Hepatocyte (in vitro differentiated cells): Measurements from ENCODE around the gene HECTD4. TPM values are rescaled to one million over a fixed set of nuclear protein-coding genes. Genes with fewer than 3 reads are reported as not detected.
"Not testable (repeated sequence)": the region's sequence is repeated elsewhere in the genome, so short reads cannot be mapped to it uniquely, and the experiment has no call there.

Experiments
- DNase-seq: peaks from one replicate; pipeline ENCODE4 v3.0.0-alpha.2; 2016; ENCODE audit warnings: low spot score
- H2AFZ ChIP-seq: fragments of 200-600 bp; sonication (generic); 2 replicates; pipeline ENCODE4 v1.6.0; 2016; ENCODE audit warnings: antibody characterized with exemption, mild to moderate bottlenecking
- H3K27ac ChIP-seq: fragments of 200-600 bp; sonication (generic); 2 replicates; pipeline ENCODE4 v1.5.1; 2016; ENCODE audit warnings: mild to moderate bottlenecking
- H3K27me3 ChIP-seq: fragments of 200-600 bp; sonication (generic); 2 replicates; pipeline ENCODE4 v1.6.1; 2016
- H3K36me3 ChIP-seq: fragments of 200-600 bp; sonication (generic); replicated peaks from 2 replicates; pipeline ENCODE4 v1.5.1; 2016; ENCODE audit warnings: low read depth; ENCODE audit not compliant: insufficient read depth
- H3K4me1 ChIP-seq: fragments of 200-600 bp; sonication (generic); 2 replicates; pipeline ENCODE4 v1.5.1; 2016; ENCODE audit warnings: mild to moderate bottlenecking, moderate library complexity; ENCODE audit not compliant: insufficient read depth
- H3K4me2 ChIP-seq: fragments of 200-600 bp; sonication (generic); 2 replicates; pipeline ENCODE4 v1.6.0; 2016
- H3K4me3 ChIP-seq: fragments of 200-600 bp; sonication (generic); 2 replicates; pipeline ENCODE4 v1.5.1; 2016; ENCODE audit warnings: mild to moderate bottlenecking
- H3K79me2 ChIP-seq: fragments of 200-600 bp; sonication (generic); 2 replicates; pipeline ENCODE4 v1.6.0; 2017; ENCODE audit warnings: mild to moderate bottlenecking
- H3K9me2 ChIP-seq: fragments of 200-600 bp; sonication (generic); replicated peaks from 2 replicates; pipeline ENCODE4 v1.6.0; 2017; ENCODE audit warnings: mild to moderate bottlenecking; ENCODE audit not compliant: insufficient read depth
- H3K9me3 ChIP-seq: fragments of 200-600 bp; sonication (generic); 2 replicates; pipeline ENCODE4 v1.5.1; 2016; ENCODE audit warnings: low read depth, mild to moderate bottlenecking
- H4K20me1 ChIP-seq: fragments of 200-600 bp; sonication (generic); 2 replicates; pipeline ENCODE4 v1.6.0; 2016; ENCODE audit warnings: mild to moderate bottlenecking; ENCODE audit not compliant: insufficient read depth, poor library complexity, severe bottlenecking
- CTCF ChIP-seq: fragments of 200-600 bp; sonication (generic); IDR thresholded peaks from 2 replicates; pipeline ENCODE4 v1.5.1; 2016; ENCODE audit warnings: antibody characterized with exemption, mild to moderate bottlenecking; ENCODE audit not compliant: poor library complexity
- EZH2 ChIP-seq: fragments of 200-600 bp; sonication (generic); IDR thresholded peaks from 2 replicates; pipeline ENCODE4 v1.6.1; 2016; ENCODE audit warnings: antibody characterized with exemption, mild to moderate bottlenecking, borderline replicate concordance
- EZH2phosphoT487 ChIP-seq: fragments of 200-600 bp; sonication (generic); IDR thresholded peaks from one replicate; pipeline ENCODE4 v1.6.1; 2018; ENCODE audit warnings: antibody characterized with exemption, mild to moderate bottlenecking, low read depth, moderate library complexity; ENCODE audit not compliant: unreplicated experiment, severe bottlenecking
- WGBS: methylation state at CpG from one replicate; pipeline ENCODE4 v1.1.6; 2016; ENCODE audit warnings: low lambda C conversion rate; ENCODE audit errors: missing lambda C conversion rate; 5-methylcytosine and 5-hydroxymethylcytosine counted together
- polyA plus RNA-seq: library from polyadenylated mRNA; unstranded; fragments of >200 nt; fragmentation: Nextera tagmentation; extraction: Ambion mirVana; gene quantifications from 2 replicates; pipeline ENCODE4 v1.2.1, GENCODE V29; 2016
- total RNA-seq: library from RNA; depleted of rRNA; stranded (reverse); fragments of >200 nt; gene quantifications from 2 replicates; pipeline ENCODE4 v1.2.3, GENCODE V29; 2014

Gene HECTD4
- total and polyA plus RNA-seq, 2 experiments from 2014 or later, result 22.7 to 27.1 TPM

DNA sequence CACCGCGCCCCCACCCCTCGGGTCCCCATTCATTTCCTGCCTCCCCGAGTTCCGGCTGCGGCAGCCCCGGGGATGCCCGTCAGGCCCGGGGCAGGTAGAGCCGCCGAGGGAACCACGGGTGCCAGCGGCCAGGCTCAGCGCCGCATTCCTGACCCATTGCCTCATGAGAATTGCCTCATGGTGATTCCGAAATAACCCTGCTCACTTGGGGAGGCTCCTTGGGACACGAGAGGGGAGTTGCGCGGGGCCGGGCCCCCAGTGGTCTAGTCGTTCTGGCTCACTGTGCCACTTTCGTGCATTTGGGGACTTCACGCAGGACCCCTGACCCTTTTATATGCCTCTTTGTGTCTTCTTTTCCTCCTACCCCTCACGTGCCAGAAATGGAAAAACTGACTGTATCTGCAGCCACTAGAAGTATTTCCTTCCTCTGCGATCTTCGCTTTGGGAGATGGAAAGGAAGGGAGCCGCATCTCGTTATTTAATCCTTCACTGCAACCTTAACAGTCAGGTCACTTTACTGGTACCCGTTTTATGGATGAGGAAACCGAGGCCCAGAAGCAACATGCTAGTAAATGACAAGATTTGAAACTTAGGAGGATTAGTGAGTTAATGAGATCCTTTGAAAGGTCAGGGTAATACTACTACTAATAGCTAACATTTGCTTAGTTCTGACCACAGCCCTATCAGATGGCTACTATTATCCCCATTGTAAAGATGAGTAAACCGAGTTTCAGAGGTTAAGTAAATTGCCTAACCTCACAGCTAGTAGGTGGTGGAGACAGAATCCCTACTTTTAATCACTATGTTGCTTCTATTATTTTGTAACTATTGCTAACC, 37.3 kb upstream of the HECTD4 start:
- peak overlapping the region; percentile 80 for H3K4me2 ChIP-seq
- WGBS, result 11% methylated on average over 18 of the region's 31 CpGs
- peaks cover 37% of the 10 kb centered on the region for H3K4me1 ChIP-seq
- H3K9me3 ChIP-seq, result no peaks in the 10 kb centered on the region
- peak overlapping the region; percentile 99 for H3K27ac ChIP-seq
- DNase-seq, result peak; percentile 87
- H2AFZ ChIP-seq, result peak overlapping the region; percentile 73
- H3K9me2 ChIP-seq, result no peaks in the 10 kb centered on the region
- peaks cover 24% of the 10 kb centered on the region for H4K20me1 ChIP-seq
- no peaks in the 10 kb centered on the region for H3K27me3 ChIP-seq
- peaks cover 60% of the 10 kb centered on the region for H3K79me2 ChIP-seq
- TF ChIP-seq EZH2, result no peak
- peak; percentile 2 for TF ChIP-seq CTCF
- H3K36me3 ChIP-seq, result no peaks in the 10 kb centered on the region
- H3K4me3 ChIP-seq, result peak overlapping the region; percentile 79

DNA sequence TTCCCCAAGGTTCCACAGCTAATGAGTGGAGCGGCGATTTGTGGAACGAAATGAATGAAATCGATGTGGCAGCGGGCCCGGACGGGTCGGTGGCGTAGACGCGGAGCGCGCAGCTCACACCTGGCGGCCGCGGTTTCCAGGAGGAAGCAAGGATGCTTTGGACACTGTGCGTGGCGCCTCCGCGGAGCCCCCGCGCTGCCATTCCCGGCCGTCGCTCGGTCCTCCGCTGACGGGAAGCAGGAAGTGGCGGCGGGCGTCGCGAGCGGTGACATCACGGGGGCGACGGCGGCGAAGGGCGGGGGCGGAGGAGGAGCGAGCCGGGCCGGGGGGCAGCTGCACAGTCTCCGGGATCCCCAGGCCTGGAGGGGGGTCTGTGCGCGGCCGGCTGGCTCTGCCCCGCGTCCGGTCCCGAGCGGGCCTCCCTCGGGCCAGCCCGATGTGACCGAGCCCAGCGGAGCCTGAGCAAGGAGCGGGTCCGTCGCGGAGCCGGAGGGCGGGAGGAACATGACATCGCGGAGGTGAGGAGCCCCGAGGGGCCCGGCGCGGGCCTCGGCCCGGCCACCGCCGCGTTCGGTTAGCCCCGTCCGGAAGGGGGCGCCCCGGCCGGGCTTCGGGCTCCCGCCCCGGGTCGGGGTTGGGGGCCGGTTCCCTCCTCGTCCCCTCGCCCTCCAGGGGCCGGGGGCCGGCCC, 36.5 kb upstream of the HECTD4 start, which contains the start of gene PTPN11:
Gene PTPN11 (plus strand): TSS at position 340 of the 689 bp plus-strand sequence. CDS start 165 bp downstream, at position 505.
- peak within 1 kb of the TSS; percentile 78 for H2AFZ ChIP-seq
- no peaks in the 10 kb centered on the region for H3K9me2 ChIP-seq
- H3K9me3 ChIP-seq, result no peaks in the 10 kb centered on the region
- no peaks in the 10 kb centered on the region for H3K27me3 ChIP-seq
- H3K4me1 ChIP-seq, result peaks cover 37% of the 10 kb centered on the region
- H3K79me2 ChIP-seq, result peaks cover 52% of the 10 kb centered on the region
- H3K4me3 ChIP-seq, result peak within 1 kb of the TSS; percentile 79
- TF ChIP-seq EZH2phosphoT487, result no peak
- peak; percentile 60 for TF ChIP-seq CTCF
- TF ChIP-seq EZH2, result no peak
- no peaks in the 10 kb centered on the region for H3K36me3 ChIP-seq
- peaks cover 16% of the 10 kb centered on the region for H4K20me1 ChIP-seq
- WGBS, result under 1% methylated on average over 38 of the region's 89 CpGs
- H3K4me2 ChIP-seq, result peak within 1 kb of the TSS; percentile 80
- DNase-seq, result peak; percentile 94
- H3K27ac ChIP-seq, result peak within 1 kb of the TSS; percentile 99

GRCh38 chr12:112418273-112418607, 36.0 kb upstream of the HECTD4 start:
- Histone ChIP-seq H3K4me3 (peak overlapping the region; percentile 79), H4K20me1 (peaks cover 15% of the 10 kb centered on the region), H3K27ac (peak overlapping the region; percentile 99), H3K27me3 (no peaks in the 10 kb centered on the region), H3K9me2 (no peaks in the 10 kb centered on the region), H3K4me1 (peaks cover 36% of the 10 kb centered on the region), H3K36me3 (no peaks in the 10 kb centered on the region), H3K4me2 (peak overlapping the region; percentile 72), H3K79me2 (peaks cover 47% of the 10 kb centered on the region), H3K9me3 (no peaks in the 10 kb centered on the region), H2AFZ (peak overlapping the region; percentile 78)
- DNase-seq, result no peak
- TF ChIP-seq EZH2, result no peak
- no peak for TF ChIP-seq CTCF
- no peak for TF ChIP-seq EZH2phosphoT487
- whole genome bisulfite sequencing, result 7% methylated on average over 18 of the region's 18 CpGs

DNA sequence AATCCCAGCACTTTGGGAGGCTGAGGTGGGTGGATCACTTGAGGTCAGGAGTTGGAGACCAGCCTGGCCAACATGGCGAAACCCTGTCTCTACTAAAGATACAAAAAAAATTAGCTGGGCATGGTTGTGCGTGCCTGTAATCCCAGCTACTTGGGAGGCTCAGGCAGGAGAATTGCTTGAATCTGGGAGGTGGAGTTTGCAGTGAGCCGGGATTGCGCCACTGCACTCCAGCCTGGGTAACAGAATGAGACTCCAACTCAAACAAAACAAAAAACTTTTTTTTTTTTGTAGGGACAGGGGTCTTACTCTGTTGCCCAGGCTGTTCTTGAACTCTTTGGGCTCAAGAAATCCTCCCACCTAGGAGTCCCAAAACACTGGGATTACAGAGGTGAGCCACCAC, 33.2 kb upstream of the HECTD4 start:
- 95% methylated on average over 4 of the region's 4 CpGs for WGBS
- H2AFZ ChIP-seq, DNase-seq, H3K9me2 ChIP-seq, H3K36me3 ChIP-seq, H3K27ac ChIP-seq, H3K4me3 ChIP-seq, H3K4me2 ChIP-seq, H3K9me3 ChIP-seq, H4K20me1 ChIP-seq, H3K27me3 ChIP-seq: not testable (repeated sequence)
- Histone ChIP-seq H3K4me1 (peaks cover 10% of the 10 kb centered on the region), H3K79me2 (peaks cover 19% of the 10 kb centered on the region)
